GM19193 (cell line): ENCODE results near the gene SAP25.
A peak's percentile ranks its signal among the peaks of the same experiment; 100 is the strongest.

ENCODE experiments used
- POLR2A ChIP-seq: IDR thresholded peaks from 4 replicates; pipeline ENCODE4 v1.6.1; 2011; ENCODE audit not compliant: insufficient read depth, insufficient read length; ENCODE audit errors: extremely low read depth

SAP25 gene

GRCh38 chr7:100604028-100604975 lies 30.6 kb upstream of the SAP25 start:
- no peak for TF ChIP-seq POLR2A

GRCh38 chr7:100603726-100604027 lies 30.0 kb upstream of the SAP25 start:
- TF ChIP-seq POLR2A: no peak

GRCh38 chr7:100602889-100603725 lies 29.4 kb upstream of the SAP25 start:
- no peak for TF ChIP-seq POLR2A

- TF ChIP-seq POLR2A: no peak
Observed at GRCh38 chr7:100600730-100601038, 27.0 kb upstream of the SAP25 start.

GRCh38 chr7:100599911-100600729 lies 26.4 kb upstream of the SAP25 start:
- no peak for TF ChIP-seq POLR2A

GRCh38 chr7:100598425-100598824 lies 24.7 kb upstream of the SAP25 start:
- no peak for TF ChIP-seq POLR2A

- no peak for TF ChIP-seq POLR2A
Observed at GRCh38 chr7:100595188-100595587, 21.5 kb upstream of the SAP25 start.

- TF ChIP-seq POLR2A: no peak
Observed at GRCh38 chr7:100591596-100591995, 17.9 kb upstream of the SAP25 start.

- TF ChIP-seq POLR2A: no peak
Observed at GRCh38 chr7:100590077-100590737, 16.5 kb upstream of the SAP25 start.

- no peak for TF ChIP-seq POLR2A
Observed at GRCh38 chr7:100589341-100589947, 15.7 kb upstream of the SAP25 start.

GRCh38 chr7:100588438-100588837 lies 14.7 kb upstream of the SAP25 start:
- TF ChIP-seq POLR2A: no peak

GRCh38 chr7:100586266-100587025 lies 12.7 kb upstream of the SAP25 start, which contains the start of gene FBXO24:
FBXO24 (plus strand) TSS chr7:100586328; CDS start chr7:100586626, 298 bp downstream.
- peak; percentile 46 for TF ChIP-seq POLR2A

GRCh38 chr7:100585511-100586265 lies 12.0 kb upstream of the SAP25 start, which contains the start of gene LRCH4:
LRCH4 (minus strand) TSS chr7:100586129; CDS start chr7:100586100, 29 bp downstream.
- TF ChIP-seq POLR2A: peak; percentile 97
